GM19452 (cell line): Measurements from ENCODE around the gene CPNE5.

Experiments
- ATAC-seq: cut with Tn5 transposase; IDR thresholded peaks from one replicate; pipeline ENCODE4 v1.9.1; 2021; ENCODE audit not compliant: unreplicated experiment

Gene CPNE5

GRCh38 chr6:36836111-36837021 lies 2.9 kb downstream of the CPNE5 start:
- ATAC-seq = no peak

GRCh38 chr6:36834576-36835341 lies 4.5 kb downstream of the CPNE5 start:
- no peak for ATAC-seq

DNA sequence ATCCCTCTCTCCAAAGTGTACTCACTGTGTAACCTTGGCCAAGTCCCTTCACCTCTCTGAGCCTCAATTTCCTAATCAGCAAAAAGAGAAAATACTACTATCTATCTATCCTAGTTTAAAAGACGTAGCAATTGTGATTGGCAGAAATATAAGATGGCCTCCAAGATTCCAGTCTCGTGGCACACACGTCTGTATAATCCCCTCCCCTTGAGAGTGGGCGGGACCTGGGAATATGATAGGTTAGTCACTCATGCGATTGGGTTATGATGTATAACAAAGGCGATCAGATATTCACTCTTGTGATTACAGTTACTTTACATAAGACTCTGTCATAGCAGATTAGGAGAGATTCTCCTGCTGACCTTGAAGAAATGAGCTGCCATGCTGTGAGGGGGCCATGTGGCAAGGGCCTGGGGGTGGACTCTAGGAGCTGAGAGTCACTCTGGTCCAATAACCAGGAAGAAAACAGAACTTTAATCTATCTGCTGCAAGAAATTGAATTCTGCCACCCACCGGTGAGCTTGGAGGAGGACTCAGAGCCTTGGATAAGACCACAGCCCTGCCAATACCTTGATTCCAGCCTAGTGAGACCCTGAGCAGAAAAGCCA lies 6.0 kb downstream of the CPNE5 start:
- no peak for ATAC-seq

GRCh38 chr6:36832313-36832712 lies 6.9 kb downstream of the CPNE5 start:
- no peak for ATAC-seq

DNA sequence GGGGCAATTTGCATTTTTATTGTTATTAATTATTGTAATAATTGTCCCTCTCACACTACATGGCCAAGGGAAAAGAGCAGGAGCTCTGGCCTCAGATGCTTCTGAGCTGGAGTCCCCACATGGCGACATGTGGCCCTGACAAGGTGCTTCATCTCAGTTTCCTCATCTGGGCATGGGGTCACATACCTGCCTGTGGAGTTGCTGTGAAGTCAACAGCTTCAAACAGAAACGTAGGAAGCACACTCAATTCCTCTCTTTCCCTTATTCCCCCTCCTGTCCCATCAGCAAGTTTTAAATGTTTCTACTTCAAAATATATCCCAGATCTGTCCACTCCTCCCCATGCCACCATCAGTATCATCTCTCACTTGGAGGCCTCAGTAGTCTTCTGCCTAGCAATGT lies 8.7 kb downstream of the CPNE5 start:
- ATAC-seq = no peak

GRCh38 chr6:36829919-36830544 lies 9.2 kb downstream of the CPNE5 start:
- ATAC-seq = no peak

GRCh38 chr6:36827261-36828079 lies 11.8 kb downstream of the CPNE5 start:
- no peak for ATAC-seq

DNA sequence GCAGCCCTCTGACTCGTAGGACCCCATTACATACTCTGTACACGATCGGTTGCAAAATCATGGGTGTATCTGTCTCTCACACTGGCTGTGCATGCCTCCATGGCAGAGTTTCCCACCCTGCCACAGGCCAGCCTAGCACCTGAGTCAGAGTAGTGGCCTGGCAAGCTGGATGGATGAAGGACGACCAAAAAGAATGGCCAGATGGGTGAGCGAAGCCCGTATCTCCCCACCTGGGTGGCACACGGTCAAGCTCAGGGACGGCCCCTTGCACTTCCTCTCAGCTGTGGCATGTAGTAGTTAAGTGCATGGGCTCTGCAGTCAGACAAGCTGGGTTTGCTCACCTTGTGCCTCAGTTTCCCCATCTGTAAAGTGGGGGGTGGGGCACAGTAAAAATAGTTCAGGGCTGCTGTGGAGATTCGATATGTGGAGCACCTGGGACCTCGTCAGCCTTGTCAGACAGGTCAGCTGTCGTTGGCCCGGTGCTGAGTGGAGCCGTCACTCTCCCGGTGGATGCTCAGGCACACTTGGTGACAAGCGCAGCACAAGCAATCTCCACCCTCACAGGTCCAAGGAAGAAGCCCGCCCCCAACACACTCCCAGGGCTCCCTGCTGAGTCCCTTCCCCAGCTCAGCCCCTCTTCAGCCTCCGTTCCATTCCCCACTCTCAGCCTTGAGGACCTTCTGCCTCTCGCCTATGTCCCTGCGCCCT lies 12.6 kb downstream of the CPNE5 start:
- ATAC-seq = no peak

DNA sequence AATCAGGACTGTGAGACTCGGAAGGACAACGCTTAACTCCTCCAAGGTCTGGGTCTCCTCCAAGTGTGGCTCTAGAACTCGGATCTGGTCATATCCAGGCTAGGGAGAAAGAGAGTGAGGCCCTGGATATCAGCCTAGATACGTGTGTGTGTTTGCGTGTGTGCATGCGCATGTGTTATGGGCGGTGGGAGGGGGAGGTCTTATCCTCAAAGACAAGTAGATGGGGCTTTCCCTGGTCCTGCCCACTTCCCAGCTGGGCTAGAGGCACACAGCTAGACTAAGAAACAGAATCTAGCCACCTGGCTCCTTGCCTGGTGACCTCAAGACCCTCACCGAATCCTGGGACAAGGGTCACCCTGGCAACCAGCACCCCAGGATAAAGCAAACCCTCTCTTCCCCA lies 13.2 kb downstream of the CPNE5 start:
- ATAC-seq = no peak

DNA sequence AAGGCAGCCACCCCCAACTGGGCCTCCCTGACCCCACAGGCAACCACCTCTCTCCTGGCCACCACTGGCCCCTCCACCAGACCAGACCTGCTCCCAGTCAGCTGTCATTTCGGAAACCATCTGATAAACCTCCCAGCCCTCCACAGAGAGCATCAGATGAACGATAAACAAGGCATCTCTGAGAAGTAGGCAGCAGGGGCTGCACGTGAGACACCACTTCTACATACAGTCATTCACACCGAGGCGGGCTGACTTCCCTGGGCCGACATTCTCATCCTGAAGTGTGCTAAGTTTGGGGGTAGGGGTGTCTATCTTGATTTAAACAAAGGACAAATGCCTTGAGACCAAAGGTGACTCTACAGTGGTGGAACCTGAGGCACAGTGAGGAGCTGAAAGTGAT lies 13.8 kb downstream of the CPNE5 start:
- ATAC-seq = no peak

DNA sequence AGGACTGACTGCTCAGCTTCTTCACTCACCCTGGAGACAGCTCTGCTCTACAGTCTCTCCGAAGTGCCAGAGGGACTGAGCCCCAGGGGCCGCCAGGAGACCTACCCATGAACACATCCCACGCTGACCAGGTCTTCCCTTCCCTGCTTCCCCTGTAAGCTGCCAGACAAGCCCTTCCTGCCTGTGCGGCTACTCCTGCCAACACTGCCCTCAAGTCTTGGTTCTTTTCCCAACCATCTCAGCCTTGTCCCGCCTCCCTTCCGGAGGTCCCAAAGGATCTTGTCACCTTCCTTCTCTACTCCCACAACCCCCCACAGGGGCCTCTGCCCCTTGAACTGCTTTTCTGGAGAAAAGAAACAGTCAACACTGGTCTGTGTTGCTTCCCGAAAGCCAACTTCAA lies 15.0 kb downstream of the CPNE5 start:
- ATAC-seq = no peak

GRCh38 chr6:36823421-36824096 lies 15.7 kb downstream of the CPNE5 start:
- ATAC-seq = no peak

GRCh38 chr6:36822506-36823269 lies 16.6 kb downstream of the CPNE5 start:
- ATAC-seq = no peak

GRCh38 chr6:36821581-36822335 lies 17.5 kb downstream of the CPNE5 start:
- ATAC-seq = no peak

DNA sequence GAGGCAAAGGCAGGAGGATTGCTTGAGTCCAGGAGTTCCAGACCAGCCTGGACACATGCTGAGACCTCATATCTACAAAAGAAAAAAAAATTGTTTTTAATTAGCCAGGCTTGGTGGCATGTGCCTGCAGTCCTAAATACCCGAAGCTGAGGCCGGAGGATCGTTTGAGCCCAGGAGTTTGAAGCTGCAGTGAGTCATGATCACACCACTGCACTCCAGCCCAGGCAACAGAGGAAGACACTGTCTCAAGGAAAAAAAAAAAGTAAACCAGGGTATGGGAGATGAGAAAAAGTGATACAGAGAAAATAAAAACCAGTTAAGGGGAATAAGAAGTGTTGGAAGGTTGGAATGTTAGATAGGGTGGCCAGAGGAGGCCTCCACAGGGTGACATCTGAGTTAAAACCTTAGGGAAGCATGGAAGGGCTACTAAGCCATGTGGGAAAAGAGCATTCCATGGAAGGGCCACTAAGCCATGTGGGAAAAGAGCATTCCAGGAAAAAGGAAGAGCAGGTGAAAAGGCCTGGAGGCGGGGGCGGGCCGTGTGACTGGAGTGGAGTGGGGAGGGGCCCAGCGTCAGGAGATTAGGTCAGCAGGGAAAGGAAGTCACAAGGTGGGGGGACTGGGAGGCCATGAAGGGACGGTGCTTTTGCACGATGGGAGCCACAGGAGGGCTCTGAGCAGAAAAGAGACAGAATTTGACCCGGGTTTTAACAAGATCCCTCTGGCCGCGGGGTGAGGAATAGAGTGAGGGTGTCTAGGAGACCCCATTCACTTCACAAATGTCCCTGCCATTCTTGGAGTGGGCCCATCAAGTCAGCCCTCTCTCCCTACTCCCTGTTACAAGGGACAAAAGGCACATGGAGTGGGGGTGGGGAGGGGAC lies 18.3 kb downstream of the CPNE5 start:
- ATAC-seq = no peak

- ATAC-seq = no peak
Observed at GRCh38 chr6:36818756-36819155, 20.5 kb downstream of the CPNE5 start.

GRCh38 chr6:36817847-36818246 lies 21.4 kb downstream of the CPNE5 start:
- no peak for ATAC-seq
